Liver (tissue), 3 donors: Measurements from ENCODE around the gene BMP7.

Experiments
- FOXA1 ChIP-seq: IDR thresholded peaks from 2 replicates; pipeline ENCODE4 v1.6.1; 2016; ENCODE audit warnings: antibody characterized with exemption
- JUND ChIP-seq, 2 donors: IDR thresholded peaks; 2 replicates each; pipeline ENCODE4 v1.6.1; 2016; ENCODE audit warnings: antibody characterized with exemption in 2 of 2
- NR2F2 ChIP-seq: IDR thresholded peaks from 2 replicates; pipeline ENCODE4 v1.6.1; 2016; ENCODE audit warnings: antibody characterized with exemption
- RAD21 ChIP-seq, 2 donors: IDR thresholded peaks; 2 replicates each; pipeline ENCODE4 v1.6.1; 2016; ENCODE audit warnings: antibody characterized with exemption in 2 of 2, mild to moderate bottlenecking in 2 of 2
- SP1 ChIP-seq: IDR thresholded peaks from 2 replicates; pipeline ENCODE4 v1.6.1; 2018; ENCODE audit warnings: antibody characterized with exemption, mild to moderate bottlenecking
- TAF1 ChIP-seq: conservative IDR thresholded peaks from 2 replicates; pipeline ENCODE4 v1.6.1; 2016; ENCODE audit warnings: antibody characterized with exemption, mild to moderate bottlenecking
- YY1 ChIP-seq: IDR thresholded peaks from 2 replicates; pipeline ENCODE4 v1.6.1; 2016; ENCODE audit warnings: antibody characterized with exemption, mild to moderate bottlenecking
- TF ChIP-seq, protein P1 (sequence below): fragments of 150-350 bp; IDR thresholded peaks from 2 replicates; pipeline ENCODE4 v1.5.1; 2017; ENCODE audit warnings: improper control_type of control experiment, low read depth, low read length; ENCODE audit not compliant: missing input control
- TF ChIP-seq, protein P2 (sequence below): IDR thresholded peaks from 2 replicates; pipeline ENCODE4 v1.6.1; 2016; ENCODE audit warnings: antibody characterized with exemption
- TF ChIP-seq, protein P3 (sequence below): IDR thresholded peaks from 2 replicates; pipeline ENCODE4 v1.6.1; 2016; ENCODE audit warnings: antibody characterized with exemption, mild to moderate bottlenecking
- TF ChIP-seq, protein P4 (sequence below): IDR thresholded peaks from 2 replicates; pipeline ENCODE4 v1.6.1; 2016; ENCODE audit warnings: antibody characterized with exemption
- donor health status: healthy.
- donor health status: healthy.

DNA sequence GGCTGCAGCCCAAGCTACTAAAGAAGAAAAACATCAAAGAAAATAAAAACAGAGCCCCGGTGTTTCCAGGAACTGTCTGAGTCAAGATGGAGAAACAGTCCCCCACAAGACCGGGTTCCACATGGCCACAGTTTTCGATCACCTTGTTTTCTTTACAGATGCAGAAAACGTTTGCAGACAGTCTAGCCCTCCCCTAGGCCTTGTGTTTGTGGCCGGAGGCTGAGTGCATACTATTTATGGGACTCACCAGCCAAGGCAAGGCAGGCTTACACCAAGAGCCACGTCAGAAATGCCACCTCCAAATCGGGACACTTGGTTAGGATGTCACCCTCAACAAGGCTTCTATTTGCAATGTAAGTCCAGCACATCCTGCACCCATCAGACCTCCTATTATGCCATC, 97.3 kb downstream of the BMP7 start:
- TF ChIP-seq, protein P1, sequence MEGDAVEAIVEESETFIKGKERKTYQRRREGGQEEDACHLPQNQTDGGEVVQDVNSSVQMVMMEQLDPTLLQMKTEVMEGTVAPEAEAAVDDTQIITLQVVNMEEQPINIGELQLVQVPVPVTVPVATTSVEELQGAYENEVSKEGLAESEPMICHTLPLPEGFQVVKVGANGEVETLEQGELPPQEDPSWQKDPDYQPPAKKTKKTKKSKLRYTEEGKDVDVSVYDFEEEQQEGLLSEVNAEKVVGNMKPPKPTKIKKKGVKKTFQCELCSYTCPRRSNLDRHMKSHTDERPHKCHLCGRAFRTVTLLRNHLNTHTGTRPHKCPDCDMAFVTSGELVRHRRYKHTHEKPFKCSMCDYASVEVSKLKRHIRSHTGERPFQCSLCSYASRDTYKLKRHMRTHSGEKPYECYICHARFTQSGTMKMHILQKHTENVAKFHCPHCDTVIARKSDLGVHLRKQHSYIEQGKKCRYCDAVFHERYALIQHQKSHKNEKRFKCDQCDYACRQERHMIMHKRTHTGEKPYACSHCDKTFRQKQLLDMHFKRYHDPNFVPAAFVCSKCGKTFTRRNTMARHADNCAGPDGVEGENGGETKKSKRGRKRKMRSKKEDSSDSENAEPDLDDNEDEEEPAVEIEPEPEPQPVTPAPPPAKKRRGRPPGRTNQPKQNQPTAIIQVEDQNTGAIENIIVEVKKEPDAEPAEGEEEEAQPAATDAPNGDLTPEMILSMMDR, result no peak
- TF ChIP-seq, protein P2, sequence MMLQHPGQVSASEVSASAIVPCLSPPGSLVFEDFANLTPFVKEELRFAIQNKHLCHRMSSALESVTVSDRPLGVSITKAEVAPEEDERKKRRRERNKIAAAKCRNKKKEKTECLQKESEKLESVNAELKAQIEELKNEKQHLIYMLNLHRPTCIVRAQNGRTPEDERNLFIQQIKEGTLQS, result no peak
- TF ChIP-seq, protein P3, sequence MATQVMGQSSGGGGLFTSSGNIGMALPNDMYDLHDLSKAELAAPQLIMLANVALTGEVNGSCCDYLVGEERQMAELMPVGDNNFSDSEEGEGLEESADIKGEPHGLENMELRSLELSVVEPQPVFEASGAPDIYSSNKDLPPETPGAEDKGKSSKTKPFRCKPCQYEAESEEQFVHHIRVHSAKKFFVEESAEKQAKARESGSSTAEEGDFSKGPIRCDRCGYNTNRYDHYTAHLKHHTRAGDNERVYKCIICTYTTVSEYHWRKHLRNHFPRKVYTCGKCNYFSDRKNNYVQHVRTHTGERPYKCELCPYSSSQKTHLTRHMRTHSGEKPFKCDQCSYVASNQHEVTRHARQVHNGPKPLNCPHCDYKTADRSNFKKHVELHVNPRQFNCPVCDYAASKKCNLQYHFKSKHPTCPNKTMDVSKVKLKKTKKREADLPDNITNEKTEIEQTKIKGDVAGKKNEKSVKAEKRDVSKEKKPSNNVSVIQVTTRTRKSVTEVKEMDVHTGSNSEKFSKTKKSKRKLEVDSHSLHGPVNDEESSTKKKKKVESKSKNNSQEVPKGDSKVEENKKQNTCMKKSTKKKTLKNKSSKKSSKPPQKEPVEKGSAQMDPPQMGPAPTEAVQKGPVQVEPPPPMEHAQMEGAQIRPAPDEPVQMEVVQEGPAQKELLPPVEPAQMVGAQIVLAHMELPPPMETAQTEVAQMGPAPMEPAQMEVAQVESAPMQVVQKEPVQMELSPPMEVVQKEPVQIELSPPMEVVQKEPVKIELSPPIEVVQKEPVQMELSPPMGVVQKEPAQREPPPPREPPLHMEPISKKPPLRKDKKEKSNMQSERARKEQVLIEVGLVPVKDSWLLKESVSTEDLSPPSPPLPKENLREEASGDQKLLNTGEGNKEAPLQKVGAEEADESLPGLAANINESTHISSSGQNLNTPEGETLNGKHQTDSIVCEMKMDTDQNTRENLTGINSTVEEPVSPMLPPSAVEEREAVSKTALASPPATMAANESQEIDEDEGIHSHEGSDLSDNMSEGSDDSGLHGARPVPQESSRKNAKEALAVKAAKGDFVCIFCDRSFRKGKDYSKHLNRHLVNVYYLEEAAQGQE, result no peak
- no peak for TF ChIP-seq JUND (IDR thresholded peaks at IDR 0.05)
- TF ChIP-seq NR2F2, result no peak
- TF ChIP-seq TAF1, result no peak
- TF ChIP-seq FOXA1, result no peak
- TF ChIP-seq YY1, result no peak
- TF ChIP-seq SP1, result no peak
- TF ChIP-seq RAD21 (IDR thresholded peaks at IDR 0.05), result no peak
- TF ChIP-seq, protein P4, sequence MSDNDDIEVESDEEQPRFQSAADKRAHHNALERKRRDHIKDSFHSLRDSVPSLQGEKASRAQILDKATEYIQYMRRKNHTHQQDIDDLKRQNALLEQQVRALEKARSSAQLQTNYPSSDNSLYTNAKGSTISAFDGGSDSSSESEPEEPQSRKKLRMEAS, result no peak
